DOHH2 (cell line): ENCODE data around the gene SCN8A.
A peak's percentile ranks its signal among the peaks of the same experiment; 100 is the strongest.

ENCODE experiments used
- H3F3A ChIP-seq: fragments of 200-600 bp; sonication (generic), shearing (Covaris generic); 2 replicates; pipeline ENCODE4 v1.6.0; 2016; ENCODE audit warnings: antibody characterized with exemption, mild to moderate bottlenecking; ENCODE audit not compliant: control insufficient read depth, insufficient read depth
- H3K27ac ChIP-seq: fragments of 200-600 bp; sonication (generic); 2 replicates; pipeline ENCODE4 v1.5.1; 2014; ENCODE audit warnings: low read depth, mild to moderate bottlenecking, low read length, moderate library complexity
- H3K27me3 ChIP-seq: fragments of 200-600 bp; sonication (generic); 2 replicates; pipeline ENCODE4 v1.6.1; 2014; ENCODE audit warnings: mild to moderate bottlenecking, low read length, mixed read lengths; ENCODE audit not compliant: control insufficient read depth
- H3K36me3 ChIP-seq: fragments of 200-600 bp; sonication (generic); 2 replicates; pipeline ENCODE4 v1.6.1; 2014; ENCODE audit warnings: mild to moderate bottlenecking, low read length, moderate library complexity, mixed read lengths; ENCODE audit not compliant: control insufficient read depth
- H3K4me1 ChIP-seq: fragments of 200-600 bp; sonication (generic); 2 replicates; pipeline ENCODE4 v1.6.1; 2014; ENCODE audit warnings: mild to moderate bottlenecking, low read length, mixed read lengths; ENCODE audit not compliant: control insufficient read depth
- H3K4me2 ChIP-seq: fragments of 200-600 bp; sonication (generic); 2 replicates; pipeline ENCODE4 v1.6.0; 2014; ENCODE audit warnings: mild to moderate bottlenecking, low read length, moderate library complexity
- H3K4me3 ChIP-seq: fragments of 200-600 bp; sonication (generic); 2 replicates; pipeline ENCODE4 v1.5.1; 2014; ENCODE audit warnings: mild to moderate bottlenecking, low read length, mixed read lengths
- H3K79me2 ChIP-seq: fragments of 200-600 bp; sonication (generic); 2 replicates; pipeline ENCODE4 v1.6.1; 2014; ENCODE audit warnings: mild to moderate bottlenecking, low read length, mixed read lengths; ENCODE audit not compliant: control insufficient read depth
- H3K9me2 ChIP-seq: fragments of 200-600 bp; sonication (generic); replicated peaks from 2 replicates; pipeline ENCODE4 v1.6.1; 2014; ENCODE audit warnings: mild to moderate bottlenecking, low read length, mixed read lengths; ENCODE audit not compliant: control insufficient read depth
- H3K9me3 ChIP-seq: fragments of 200-600 bp; sonication (generic); 2 replicates; pipeline ENCODE4 v1.6.1; 2014; ENCODE audit warnings: antibody characterized with exemption, low read length, mixed read lengths; ENCODE audit not compliant: control insufficient read depth, insufficient read depth
- H4K20me1 ChIP-seq: fragments of 200-600 bp; sonication (generic); 2 replicates; pipeline ENCODE4 v1.6.0; 2014; ENCODE audit warnings: low read depth, mild to moderate bottlenecking, antibody characterized with exemption, low read length, moderate library complexity; ENCODE audit not compliant: control insufficient read depth, insufficient read depth
- EZH2phosphoT487 ChIP-seq: fragments of 200-600 bp; sonication (generic); IDR thresholded peaks from 2 replicates; pipeline ENCODE4 v1.6.1; 2017; ENCODE audit warnings: borderline replicate concordance, mild to moderate bottlenecking, antibody characterized with exemption, low read length, moderate library complexity, mixed read lengths
- TF ChIP-seq, protein P1 (sequence below): fragments of 200-600 bp; sonication (generic); IDR thresholded peaks from one replicate; pipeline ENCODE4 v1.5.1; 2014; ENCODE audit warnings: antibody characterized with exemption, mild to moderate bottlenecking, low read depth, low read length; ENCODE audit not compliant: poor library complexity, severe bottlenecking

The SCN8A gene

DNA sequence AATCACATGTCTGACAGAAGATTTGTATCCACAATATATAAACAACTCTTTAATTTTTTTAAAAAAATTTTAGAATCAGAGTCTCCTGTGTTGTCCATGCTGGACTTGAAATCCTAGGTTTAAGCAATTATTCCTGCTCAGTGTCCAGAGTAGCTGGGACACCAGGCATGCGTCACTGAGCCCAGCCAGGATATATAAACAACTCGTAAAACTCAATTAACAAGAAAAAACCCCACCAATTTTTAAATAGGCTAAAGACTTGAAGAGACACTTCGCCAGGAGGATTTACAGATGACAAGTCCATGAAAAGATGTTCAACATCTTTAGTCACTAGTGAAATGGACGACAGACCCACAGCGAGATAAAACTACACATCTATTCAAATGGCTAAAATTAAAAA, 2.0 kb upstream of the SCN8A start:
- Histone ChIP-seq H4K20me1 (no peaks in the 10 kb centered on the region), H3F3A (no peaks in the 10 kb centered on the region), H3K27me3 (peaks cover 50% of the 10 kb centered on the region), H3K4me1 (peaks cover 7% of the 10 kb centered on the region), H3K36me3 (no peaks in the 10 kb centered on the region), H3K9me2 (no peaks in the 10 kb centered on the region), H3K79me2 (no peaks in the 10 kb centered on the region), H3K27ac (no peak overlapping the region), H3K9me3 (no peaks in the 10 kb centered on the region), H3K4me3 (no peak overlapping the region), H3K4me2 (no peak overlapping the region)
- TF ChIP-seq EZH2phosphoT487: no peak
- TF ChIP-seq, protein P1, sequence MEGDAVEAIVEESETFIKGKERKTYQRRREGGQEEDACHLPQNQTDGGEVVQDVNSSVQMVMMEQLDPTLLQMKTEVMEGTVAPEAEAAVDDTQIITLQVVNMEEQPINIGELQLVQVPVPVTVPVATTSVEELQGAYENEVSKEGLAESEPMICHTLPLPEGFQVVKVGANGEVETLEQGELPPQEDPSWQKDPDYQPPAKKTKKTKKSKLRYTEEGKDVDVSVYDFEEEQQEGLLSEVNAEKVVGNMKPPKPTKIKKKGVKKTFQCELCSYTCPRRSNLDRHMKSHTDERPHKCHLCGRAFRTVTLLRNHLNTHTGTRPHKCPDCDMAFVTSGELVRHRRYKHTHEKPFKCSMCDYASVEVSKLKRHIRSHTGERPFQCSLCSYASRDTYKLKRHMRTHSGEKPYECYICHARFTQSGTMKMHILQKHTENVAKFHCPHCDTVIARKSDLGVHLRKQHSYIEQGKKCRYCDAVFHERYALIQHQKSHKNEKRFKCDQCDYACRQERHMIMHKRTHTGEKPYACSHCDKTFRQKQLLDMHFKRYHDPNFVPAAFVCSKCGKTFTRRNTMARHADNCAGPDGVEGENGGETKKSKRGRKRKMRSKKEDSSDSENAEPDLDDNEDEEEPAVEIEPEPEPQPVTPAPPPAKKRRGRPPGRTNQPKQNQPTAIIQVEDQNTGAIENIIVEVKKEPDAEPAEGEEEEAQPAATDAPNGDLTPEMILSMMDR: no peak

DNA sequence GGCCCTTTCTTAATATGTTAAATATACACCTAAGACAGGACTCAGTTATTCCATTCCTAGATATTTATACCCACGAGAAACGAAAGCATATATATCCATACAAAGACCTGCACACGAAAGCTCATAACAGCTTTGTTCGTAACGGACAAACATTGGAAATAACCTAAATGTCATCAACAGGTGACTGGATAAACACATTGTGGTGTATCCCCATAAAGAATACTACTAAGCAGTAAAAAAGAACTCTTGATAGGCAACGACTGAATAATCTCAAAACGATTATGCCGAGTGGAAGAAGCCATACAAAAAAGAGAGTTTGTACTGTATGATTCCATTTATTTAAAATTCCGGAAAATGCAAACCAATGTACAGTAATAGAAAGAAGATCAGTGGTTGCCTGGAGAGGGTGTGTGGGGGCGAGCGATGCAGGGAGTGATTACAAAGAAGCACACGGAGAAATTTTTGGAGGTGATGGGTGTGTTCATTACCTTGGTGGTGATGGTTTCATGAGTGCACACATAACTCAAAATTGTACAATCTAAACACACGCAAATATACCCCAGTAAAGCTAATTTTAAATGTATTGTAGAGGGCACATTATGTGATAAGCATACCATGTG, 1.4 kb upstream of the SCN8A start:
- TF ChIP-seq EZH2phosphoT487: no peak
- TF ChIP-seq, protein P1: no peak
- Histone ChIP-seq H3K36me3 (no peaks in the 10 kb centered on the region), H3K4me3 (peak overlapping the region; percentile 74), H3K4me1 (peaks cover 7% of the 10 kb centered on the region), H3K4me2 (peak overlapping the region; percentile 72), H3K79me2 (no peaks in the 10 kb centered on the region), H3K27me3 (peaks cover 51% of the 10 kb centered on the region), H4K20me1 (no peaks in the 10 kb centered on the region), H3K27ac (no peak overlapping the region), H3K9me3 (no peaks in the 10 kb centered on the region), H3K9me2 (no peaks in the 10 kb centered on the region), H3F3A (no peaks in the 10 kb centered on the region)

DNA sequence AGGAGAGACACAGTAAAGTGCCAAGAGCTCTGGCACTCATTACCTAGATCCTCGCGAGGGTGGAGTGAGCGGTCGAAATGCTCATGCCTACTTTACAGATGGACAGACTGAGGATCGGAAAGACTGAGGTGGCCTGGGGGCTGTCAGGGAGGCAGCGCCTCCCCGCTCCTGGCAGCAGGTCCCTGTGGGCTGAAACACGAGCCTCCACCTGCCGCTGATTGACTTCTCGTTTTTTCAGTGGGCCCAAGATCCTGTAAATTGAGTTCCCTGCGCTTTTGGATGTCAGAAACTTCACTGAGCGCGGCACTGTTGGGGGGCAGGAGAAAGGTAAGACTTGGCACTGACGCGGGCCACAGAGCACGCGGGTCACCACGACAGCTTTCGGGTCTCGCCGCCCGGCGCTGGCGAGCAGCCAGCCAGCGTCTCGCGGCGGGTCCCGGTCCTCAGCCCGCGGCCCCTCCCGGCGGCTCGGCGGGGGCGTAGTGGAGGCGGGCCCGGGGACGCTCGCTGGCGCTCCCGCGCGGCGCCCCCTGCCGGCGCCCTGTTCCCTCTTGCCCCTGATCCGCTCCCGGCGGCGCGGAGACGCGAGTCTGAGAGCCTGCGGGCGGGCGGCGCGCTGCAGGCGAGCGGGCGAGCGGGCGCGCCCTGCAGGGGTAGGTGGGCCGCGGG, 552 bp upstream of the SCN8A start:
- Histone ChIP-seq H4K20me1 (no peaks in the 10 kb centered on the region), H3K9me2 (no peaks in the 10 kb centered on the region), H3K36me3 (no peaks in the 10 kb centered on the region), H3K9me3 (no peaks in the 10 kb centered on the region), H3K27me3 (peaks cover 47% of the 10 kb centered on the region), H3K4me2 (peak overlapping the region; percentile 72), H3K27ac (no peak overlapping the region), H3K4me3 (peak overlapping the region; percentile 74), H3K4me1 (peaks cover 7% of the 10 kb centered on the region), H3F3A (no peaks in the 10 kb centered on the region), H3K79me2 (no peaks in the 10 kb centered on the region)
- TF ChIP-seq, protein P1: peak; percentile 27
- TF ChIP-seq EZH2phosphoT487: no peak
